Activated B cell treated with CpG ODN at 0.5 μM for 24 hours (primary cell): ENCODE results near the gene SP4. TPM values are rescaled to one million over a fixed set of nuclear protein-coding genes. Genes with fewer than 3 reads are reported as not detected.
A peak's percentile ranks its signal among the peaks of the same experiment; 100 is the strongest.

Experiments used
- ATAC-seq: fragments of 200-7000 bp; cut with Tn5 transposase; one replicate; pipeline ENCODE4 v1.10.0; 2021; ENCODE audit warnings: low read depth, mild to moderate bottlenecking, moderate library complexity
- CTCF ChIA-PET: fragments of 350-600 bp; sonication (Branson Sonifier 250); formaldehyde crosslinking; loops from one replicate; lab custom pipeline; 2021; ENCODE audit warnings: antibody characterized with exemption; lab: Charles Lee
- POLR2A ChIA-PET: fragments of 350-600 bp; sonication (Branson Sonifier 250); formaldehyde crosslinking; loops from one replicate; lab custom pipeline; 2021; ENCODE audit warnings: antibody characterized with exemption; lab: Charles Lee
- DNase-seq: peaks from one replicate; pipeline ENCODE4 v3.0.0; 2022
- H3K27ac Mint-ChIP-seq: one replicate; pipeline ENCODE4 v1.8.0; 2020; ENCODE audit warnings: mixed read lengths
- H3K27me3 Mint-ChIP-seq: one replicate; pipeline ENCODE4 v1.8.0; 2021; ENCODE audit warnings: mixed read lengths
- H3K36me3 Mint-ChIP-seq: one replicate; pipeline ENCODE4 v1.8.0; 2021; ENCODE audit warnings: low read depth, mixed read lengths
- H3K4me1 Mint-ChIP-seq: one replicate; pipeline ENCODE4 v1.8.0; 2021; ENCODE audit warnings: mixed read lengths
- H3K4me3 Mint-ChIP-seq: one replicate; pipeline ENCODE4 v1.8.0; 2020; ENCODE audit warnings: mild to moderate bottlenecking, mixed read lengths
- H3K9me3 Mint-ChIP-seq: one replicate; pipeline ENCODE4 v1.8.0; 2020; ENCODE audit warnings: mixed read lengths
- CTCF ChIP-seq: fragments of 200-600 bp; IDR thresholded peaks from one replicate; pipeline ENCODE4 v1.8.0; 2022; ENCODE audit warnings: antibody characterized with exemption, mild to moderate bottlenecking
- intact Hi-C: fragments of 100-400 bp; cut with micrococcal nuclease; formaldehyde crosslinking; loops from one replicate; pipeline ENCODE4 v1.15.1; 2024
- total RNA-seq: library from RNA; stranded (reverse); gene quantifications from 2 replicates; pipeline ENCODE4 v1.2.3, GENCODE V29; 2022

Gene SP4
- total RNA-seq, 1 donor from 2014 or later, result 28.7 TPM

- TF ChIP-seq CTCF, result no peak
Measured at GRCh38 chr7:21486511-21486910, 58.6 kb downstream of the SP4 start.

GRCh38 chr7:21495731-21496130 is 67.8 kb downstream of the SP4 start:
- peaks cover 11% of the 10 kb centered on the region for H3K9me3 Mint-ChIP-seq
- H3K27ac Mint-ChIP-seq, result no peak overlapping the region
- no peak for TF ChIP-seq CTCF

More at GRCh38 chr7:21486511-21486910, 58.6 kb downstream of the SP4 start:
- H3K27me3 Mint-ChIP-seq, result no peaks in the 10 kb centered on the region
- intact Hi-C loops, result no loop called here
- POLR2A ChIA-PET, result no interaction called here
- ATAC-seq (no peak), DNase-seq (no peak)
- no peaks in the 10 kb centered on the region for H3K4me1 Mint-ChIP-seq
- H3K9me3 Mint-ChIP-seq, result no peaks in the 10 kb centered on the region
- no peak overlapping the region for H3K27ac Mint-ChIP-seq
- H3K36me3 Mint-ChIP-seq, result peaks cover 64% of the 10 kb centered on the region
- no peak overlapping the region for H3K4me3 Mint-ChIP-seq
- CTCF ChIA-PET, result no interaction called here

GRCh38 chr7:21497072-21497471 is 69.2 kb downstream of the SP4 start:
- H3K9me3 Mint-ChIP-seq, result peaks cover 11% of the 10 kb centered on the region
- no peak overlapping the region for H3K4me3 Mint-ChIP-seq
- ChIA-PET CTCF (no interaction called here), POLR2A (no interaction called here)
- H3K36me3 Mint-ChIP-seq, result peaks cover 72% of the 10 kb centered on the region
- no peak for DNase-seq
- no peak for TF ChIP-seq CTCF
- H3K27ac Mint-ChIP-seq, result no peak overlapping the region
- no peaks in the 10 kb centered on the region for H3K27me3 Mint-ChIP-seq
- no peaks in the 10 kb centered on the region for H3K4me1 Mint-ChIP-seq
- intact Hi-C loops, result no loop called here
- no peak for ATAC-seq

More at GRCh38 chr7:21495731-21496130, 67.8 kb downstream of the SP4 start:
- POLR2A ChIA-PET, result no interaction called here
- CTCF ChIA-PET, result no interaction called here
- Mint-ChIP-seq H3K4me3 (no peak overlapping the region), H3K27me3 (no peaks in the 10 kb centered on the region), H3K36me3 (peaks cover 72% of the 10 kb centered on the region), H3K4me1 (no peaks in the 10 kb centered on the region)
- no peak for DNase-seq
- intact Hi-C loops, result no loop called here
- ATAC-seq, result no peak

- Mint-ChIP-seq H3K9me3 (peaks cover 7% of the 10 kb centered on the region), H3K27me3 (no peaks in the 10 kb centered on the region), H3K27ac (no peak overlapping the region), H3K36me3 (peaks cover 72% of the 10 kb centered on the region), H3K4me1 (no peaks in the 10 kb centered on the region), H3K4me3 (no peak overlapping the region)
- ATAC-seq, result no peak
- ChIA-PET CTCF (interaction anchor here (0.6 kb wide), 1 partner anchor 270 kb away, joined by 3 read pairs; no protein-coding TSS in a partner anchor), POLR2A (no interaction called here)
- no peak for TF ChIP-seq CTCF
- DNase-seq, result no peak
- intact Hi-C loops, result loop anchor here (10.0 kb wide), 2 partner anchors 395 to 725 kb away; no protein-coding TSS in a partner anchor
Measured at GRCh38 chr7:21500117-21500832, 72.4 kb downstream of the SP4 start.

- Mint-ChIP-seq H3K4me3 (no peak overlapping the region), H3K36me3 (peaks cover 80% of the 10 kb centered on the region), H3K27me3 (no peaks in the 10 kb centered on the region), H3K4me1 (no peaks in the 10 kb centered on the region), H3K27ac (peak overlapping the region; percentile 22), H3K9me3 (no peaks in the 10 kb centered on the region)
- ATAC-seq (no peak), DNase-seq (no peak)
- ChIA-PET CTCF (interaction anchor here (1.0 kb wide), 1 partner anchor 247 kb away, joined by 3 read pairs; no protein-coding TSS in a partner anchor), POLR2A (no interaction called here)
- TF ChIP-seq CTCF, result no peak
- intact Hi-C loops, result loop anchor here (10.0 kb wide), 2 partner anchors 391 to 729 kb away; no protein-coding TSS in a partner anchor
Measured at GRCh38 chr7:21504021-21504420, 76.1 kb downstream of the SP4 start.
